ENCODE measurements around the gene NLRP6. TPM values are rescaled to one million over a fixed set of nuclear protein-coding genes. Genes with fewer than 3 reads are reported as not detected.

NLRP6 gene
- total and polyA plus RNA-seq, 2 donors from 2014 or later = 0.32 to 1.6 TPM

- Histone ChIP-seq H3K4me3 (ENCODE audit: low read length in 3 of 3) (no peak overlapping the region), H3K4me1 (ENCODE audit: control insufficient read depth in 2 of 3, insufficient read depth in 2 of 3, low read depth in 1 of 3, low read length in 3 of 3) (peaks cover 0 to 18% (median 15%) of the 10 kb centered on the region in 3 donors), H3K27ac (ENCODE audit: low read depth in 2 of 2, low read length in 2 of 2) (no peak overlapping the region), H3K9me3 (ENCODE audit: control insufficient read depth in 2 of 3, insufficient read depth in 1 of 3, low read length in 3 of 3) (no peaks in the 10 kb centered on the region), H3K27me3 (ENCODE audit: control insufficient read depth, insufficient read depth, low read length) (no peaks in the 10 kb centered on the region), H3K9ac (ENCODE audit: low read length in 3 of 3) (no peak overlapping the region), H3K36me3 (ENCODE audit: control insufficient read depth in 2 of 3, insufficient read depth in 3 of 3, low read length in 3 of 3) (no peaks in the 10 kb centered on the region)
- no peak for TF ChIP-seq CTCF (IDR thresholded peaks at IDR 0.05; ENCODE audit: borderline replicate concordance, extremely low read depth, insufficient read depth)
- no peak for FAIRE-seq
- intact Hi-C loops (cut with DNase I) = no loop called here
- peak in 1 of 5 donors; percentile 2 for DNase-seq
Observed at GRCh38 chr11:329886-330253, 51.7 kb downstream of the NLRP6 start.

GRCh38 chr11:330307-330693 lies 52.1 kb downstream of the NLRP6 start:
- Histone ChIP-seq H3K9ac (ENCODE audit: low read length in 3 of 3) (no peak overlapping the region), H3K9me3 (ENCODE audit: control insufficient read depth in 2 of 3, insufficient read depth in 1 of 3, low read length in 3 of 3) (no peaks in the 10 kb centered on the region), H3K36me3 (ENCODE audit: control insufficient read depth in 2 of 3, insufficient read depth in 3 of 3, low read length in 3 of 3) (no peaks in the 10 kb centered on the region), H3K4me1 (ENCODE audit: control insufficient read depth in 2 of 3, insufficient read depth in 2 of 3, low read depth in 1 of 3, low read length in 3 of 3) (peaks cover 0 to 18% (median 15%) of the 10 kb centered on the region in 3 donors), H3K27me3 (ENCODE audit: control insufficient read depth, insufficient read depth, low read length) (no peaks in the 10 kb centered on the region), H3K27ac (ENCODE audit: low read depth in 2 of 2, low read length in 2 of 2) (no peak overlapping the region), H3K4me3 (ENCODE audit: low read length in 3 of 3) (no peak overlapping the region)
- peak in 2 of 5 donors; percentile 40 to 64 for DNase-seq
- no peak for TF ChIP-seq CTCF (IDR thresholded peaks at IDR 0.05; ENCODE audit: borderline replicate concordance, extremely low read depth, insufficient read depth)
- intact Hi-C loops (cut with DNase I) = no loop called here
- FAIRE-seq = no peak

- H3K27me3 ChIP-seq (ENCODE audit: control insufficient read depth, insufficient read depth, low read length) = no peaks in the 10 kb centered on the region
- TF ChIP-seq CTCF (IDR thresholded peaks at IDR 0.05; ENCODE audit: borderline replicate concordance, extremely low read depth, insufficient read depth) = no peak
- peak in 1 of 5 donors; percentile 71 for DNase-seq
- no peak overlapping the region for H3K9ac ChIP-seq (ENCODE audit: low read length in 3 of 3)
- peaks cover 0 to 15% (median 14%) of the 10 kb centered on the region in 3 donors for H3K4me1 ChIP-seq (ENCODE audit: control insufficient read depth in 2 of 3, insufficient read depth in 2 of 3, low read depth in 1 of 3, low read length in 3 of 3)
- no peaks in the 10 kb centered on the region for H3K9me3 ChIP-seq (ENCODE audit: control insufficient read depth in 2 of 3, insufficient read depth in 1 of 3, low read length in 3 of 3)
- intact Hi-C loops (cut with DNase I) = no loop called here
- H3K4me3 ChIP-seq (ENCODE audit: low read length in 3 of 3) = no peak overlapping the region
- no peak overlapping the region for H3K27ac ChIP-seq (ENCODE audit: low read depth in 2 of 2, low read length in 2 of 2)
- no peak for FAIRE-seq
- H3K36me3 ChIP-seq (ENCODE audit: control insufficient read depth in 2 of 3, insufficient read depth in 3 of 3, low read length in 3 of 3) = no peaks in the 10 kb centered on the region
Observed at GRCh38 chr11:330694-331357, 52.6 kb downstream of the NLRP6 start.

Measured in kidney (tissue), 14 donors.